GM23338 (cell line): Measurements from ENCODE around the gene GPR152. TPM values are rescaled to one million over a fixed set of nuclear protein-coding genes. Genes with fewer than 3 reads are reported as not detected.

Experiments used
- ATAC-seq: fragments of 200-7000 bp; cut with Tn5 transposase; 3 replicates; pipeline ENCODE4 v1.9.1; 2020
- DNase-seq: peaks from one replicate; pipeline ENCODE4 v3.0.0-alpha.2; 2015; ENCODE audit warnings: low spot score
- H2AFZ ChIP-seq: fragments of 200-600 bp; sonication (generic); 2 replicates; pipeline ENCODE4 v1.8.0; 2016; ENCODE audit warnings: antibody characterized with exemption, mild to moderate bottlenecking, moderate library complexity
- H3F3A ChIP-seq: fragments of 200-600 bp; sonication (generic); replicated peaks from 2 replicates; pipeline ENCODE4 v1.8.0; 2017; ENCODE audit warnings: antibody characterized with exemption, mixed run types, low read depth
- H3K27ac ChIP-seq: fragments of 200-600 bp; sonication (generic); 2 replicates; pipeline ENCODE4 v1.6.1; 2016; ENCODE audit warnings: low read depth
- H3K27me3 ChIP-seq: fragments of 200-600 bp; sonication (generic); 2 replicates; pipeline ENCODE4 v1.8.0; 2016; ENCODE audit warnings: mild to moderate bottlenecking, mixed run types, moderate library complexity; ENCODE audit not compliant: insufficient read depth
- H3K36me3 ChIP-seq: fragments of 200-600 bp; sonication (generic); 2 replicates; pipeline ENCODE4 v1.8.0; 2016; ENCODE audit warnings: mild to moderate bottlenecking; ENCODE audit not compliant: insufficient read depth
- H3K4me1 ChIP-seq: fragments of 200-600 bp; sonication (generic); 2 replicates; pipeline ENCODE4 v1.8.0; 2016; ENCODE audit warnings: mild to moderate bottlenecking, moderate library complexity; ENCODE audit not compliant: insufficient read depth
- H3K4me2 ChIP-seq: fragments of 200-600 bp; sonication (generic); 2 replicates; pipeline ENCODE4 v1.7.1; 2017; ENCODE audit warnings: mixed run types
- H3K4me3 ChIP-seq: fragments of 200-600 bp; sonication (generic); 2 replicates; pipeline ENCODE4 v1.6.1; 2016; ENCODE audit warnings: mixed run types
- H3K79me2 ChIP-seq: fragments of 200-600 bp; sonication (generic); replicated peaks from 2 replicates; pipeline ENCODE4 v1.8.0; 2017; ENCODE audit warnings: mild to moderate bottlenecking; ENCODE audit not compliant: insufficient read depth
- H3K9me2 ChIP-seq: fragments of 200-600 bp; sonication (generic); 2 replicates; pipeline ENCODE4 v1.8.0; 2017; ENCODE audit not compliant: insufficient read depth
- H4K20me1 ChIP-seq: fragments of 200-600 bp; sonication (generic); replicated peaks from 2 replicates; pipeline ENCODE4 v1.8.0; 2017; ENCODE audit warnings: mild to moderate bottlenecking; ENCODE audit not compliant: insufficient read depth
- H3K27ac Mint-ChIP-seq: 2 replicates; pipeline ENCODE4 v1.8.0; 2020; ENCODE audit warnings: inconsistent platforms, mild to moderate bottlenecking, moderate library complexity, mixed read lengths
- H3K27me3 Mint-ChIP-seq: 3 replicates; pipeline ENCODE4 v1.8.0; 2022; ENCODE audit warnings: low read depth, mild to moderate bottlenecking, moderate library complexity, mixed read lengths, inconsistent platforms; ENCODE audit not compliant: insufficient read depth, poor library complexity
- H3K36me3 Mint-ChIP-seq: 3 replicates; pipeline ENCODE4 v1.8.0; 2021; ENCODE audit warnings: low read depth, mild to moderate bottlenecking, inconsistent platforms, moderate library complexity, mixed read lengths
- H3K4me1 Mint-ChIP-seq: 3 replicates; pipeline ENCODE4 v1.8.0; 2020; ENCODE audit warnings: mild to moderate bottlenecking, inconsistent platforms, mixed read lengths
- H3K4me3 Mint-ChIP-seq: 3 replicates; pipeline ENCODE4 v1.8.0; 2021; ENCODE audit warnings: moderate library complexity, mild to moderate bottlenecking, inconsistent platforms, mixed read lengths
- H3K9me3 Mint-ChIP-seq: 3 replicates; pipeline ENCODE4 v1.8.0; 2020; ENCODE audit warnings: moderate library complexity, mild to moderate bottlenecking, inconsistent platforms, mixed read lengths
- CREB1 ChIP-seq: fragments of 250-450 bp; sonication (Bioruptor Pico); IDR thresholded peaks from 2 replicates; pipeline ENCODE4 v1.5.0; 2020; ENCODE audit warnings: low read depth, mild to moderate bottlenecking, moderate library complexity
- ETS1 ChIP-seq: IDR thresholded peaks from 2 replicates; pipeline ENCODE4 v1.6.1; 2016; ENCODE audit warnings: antibody characterized with exemption
- EZH2 ChIP-seq: fragments of 200-600 bp; sonication (generic); IDR thresholded peaks from one replicate; pipeline ENCODE4 v1.8.0; 2017; ENCODE audit warnings: antibody characterized with exemption, mild to moderate bottlenecking, low read depth; ENCODE audit not compliant: unreplicated experiment
- EZH2phosphoT487 ChIP-seq: fragments of 200-600 bp; sonication (generic); IDR thresholded peaks from one replicate; pipeline ENCODE4 v1.8.1; 2018; ENCODE audit warnings: antibody characterized with exemption; ENCODE audit not compliant: unreplicated experiment
- JUNB ChIP-seq: IDR thresholded peaks from one replicate; pipeline ENCODE4 v1.6.1; 2016; ENCODE audit warnings: antibody characterized with exemption; ENCODE audit not compliant: unreplicated experiment
- NANOG ChIP-seq: IDR thresholded peaks from 2 replicates; pipeline ENCODE4 v1.6.1; 2016; ENCODE audit warnings: antibody characterized with exemption, borderline replicate concordance
- STAT1 ChIP-seq: IDR thresholded peaks from one replicate; pipeline ENCODE4 v1.6.1; 2016; ENCODE audit warnings: antibody characterized with exemption; ENCODE audit not compliant: unreplicated experiment
- ZNF331 ChIP-seq: fragments of 250-450 bp; sonication (Bioruptor Pico); IDR thresholded peaks from 2 replicates; pipeline ENCODE4 v1.5.0; 2020; ENCODE audit warnings: low read depth, mild to moderate bottlenecking, moderate library complexity
- polyA plus RNA-seq: library from polyadenylated mRNA; unstranded; fragments of >200 nt; fragmentation: Nextera tagmentation; extraction: Ambion mirVana; gene quantifications from 2 replicates; pipeline ENCODE4 v1.2.1, GENCODE V29; 2016
- total RNA-seq: library from RNA; depleted of rRNA; stranded (reverse); fragments of >200 nt; shearing (Covaris generic); gene quantifications from 2 replicates; pipeline ENCODE4 v1.2.3, GENCODE V29; 2014
- TF ChIP-seq, protein P1 (sequence below): fragments of 250-450 bp; sonication (Bioruptor Pico); IDR thresholded peaks from 2 replicates; pipeline ENCODE4 v1.5.0; 2020; ENCODE audit warnings: mild to moderate bottlenecking, moderate library complexity
- TF ChIP-seq, protein P2 (sequence below): IDR thresholded peaks from one replicate; pipeline ENCODE4 v1.6.1; 2018; ENCODE audit warnings: antibody characterized with exemption; ENCODE audit not compliant: unreplicated experiment

Gene GPR152
- total and polyA plus RNA-seq, 2 experiments from 2014 or later: not detected

DNA sequence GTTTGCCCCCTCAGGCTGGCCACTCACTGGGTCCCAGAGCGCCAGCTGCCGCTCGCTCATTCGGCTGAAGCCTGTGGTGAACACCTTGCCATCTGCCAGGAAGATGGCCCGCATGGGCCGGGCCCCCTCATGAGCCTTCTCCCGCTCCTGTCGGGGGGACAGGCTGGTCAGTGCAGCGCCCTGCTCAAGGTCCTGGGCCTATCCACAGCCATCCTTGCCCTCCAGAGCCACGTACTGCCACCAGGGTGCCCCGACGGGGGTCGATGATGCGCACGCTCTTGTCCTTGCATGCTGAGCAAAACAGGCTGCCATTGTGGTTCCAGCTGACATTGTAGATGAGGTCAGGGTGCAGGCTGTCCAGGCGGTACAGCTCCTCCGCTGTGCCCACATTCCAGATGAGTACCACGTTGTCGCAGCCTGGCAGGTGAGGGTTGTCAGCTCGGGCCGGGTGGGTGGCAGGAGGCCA is 11.4 kb downstream of the GPR152 start:
- H3K4me1 Mint-ChIP-seq: peaks cover 22% of the 10 kb centered on the region

GRCh38 chr11:67440229-67441097 is 12.1 kb downstream of the GPR152 start:
- H4K20me1 ChIP-seq: no peaks in the 10 kb centered on the region
- H3K9me3 Mint-ChIP-seq: no peaks in the 10 kb centered on the region
- 0 out of 2 replicates have a peak, but pooled peaks cover 16% of the 10 kb centered on the region for H3F3A ChIP-seq
- no peak overlapping the region for H3K4me2 ChIP-seq
- no peaks in the 10 kb centered on the region for H3K27me3 ChIP-seq
- H3K4me1 Mint-ChIP-seq: peaks cover 25% of the 10 kb centered on the region
- H3K4me1 ChIP-seq: peaks cover 17% of the 10 kb centered on the region
- H3K27ac ChIP-seq: no peak overlapping the region
- DNase-seq (no peak), ATAC-seq (no peak)
- H3K36me3 ChIP-seq: 0 out of 2 replicates have a peak, but pooled peaks cover 3% of the 10 kb centered on the region
- no peak overlapping the region; the same call in 2 of the 3 replicates for H3K4me3 Mint-ChIP-seq
- peaks cover 26% of the 10 kb centered on the region for H3K36me3 Mint-ChIP-seq
- no peak overlapping the region for H3K27ac Mint-ChIP-seq
- no peaks in the 10 kb centered on the region for H3K9me2 ChIP-seq
- peaks cover 20% of the 10 kb centered on the region for H3K27me3 Mint-ChIP-seq
- no peaks in the 10 kb centered on the region for H3K79me2 ChIP-seq
- H3K4me3 ChIP-seq: no peak overlapping the region
- no peak overlapping the region for H2AFZ ChIP-seq
- TF ChIP-seq, protein P1, sequence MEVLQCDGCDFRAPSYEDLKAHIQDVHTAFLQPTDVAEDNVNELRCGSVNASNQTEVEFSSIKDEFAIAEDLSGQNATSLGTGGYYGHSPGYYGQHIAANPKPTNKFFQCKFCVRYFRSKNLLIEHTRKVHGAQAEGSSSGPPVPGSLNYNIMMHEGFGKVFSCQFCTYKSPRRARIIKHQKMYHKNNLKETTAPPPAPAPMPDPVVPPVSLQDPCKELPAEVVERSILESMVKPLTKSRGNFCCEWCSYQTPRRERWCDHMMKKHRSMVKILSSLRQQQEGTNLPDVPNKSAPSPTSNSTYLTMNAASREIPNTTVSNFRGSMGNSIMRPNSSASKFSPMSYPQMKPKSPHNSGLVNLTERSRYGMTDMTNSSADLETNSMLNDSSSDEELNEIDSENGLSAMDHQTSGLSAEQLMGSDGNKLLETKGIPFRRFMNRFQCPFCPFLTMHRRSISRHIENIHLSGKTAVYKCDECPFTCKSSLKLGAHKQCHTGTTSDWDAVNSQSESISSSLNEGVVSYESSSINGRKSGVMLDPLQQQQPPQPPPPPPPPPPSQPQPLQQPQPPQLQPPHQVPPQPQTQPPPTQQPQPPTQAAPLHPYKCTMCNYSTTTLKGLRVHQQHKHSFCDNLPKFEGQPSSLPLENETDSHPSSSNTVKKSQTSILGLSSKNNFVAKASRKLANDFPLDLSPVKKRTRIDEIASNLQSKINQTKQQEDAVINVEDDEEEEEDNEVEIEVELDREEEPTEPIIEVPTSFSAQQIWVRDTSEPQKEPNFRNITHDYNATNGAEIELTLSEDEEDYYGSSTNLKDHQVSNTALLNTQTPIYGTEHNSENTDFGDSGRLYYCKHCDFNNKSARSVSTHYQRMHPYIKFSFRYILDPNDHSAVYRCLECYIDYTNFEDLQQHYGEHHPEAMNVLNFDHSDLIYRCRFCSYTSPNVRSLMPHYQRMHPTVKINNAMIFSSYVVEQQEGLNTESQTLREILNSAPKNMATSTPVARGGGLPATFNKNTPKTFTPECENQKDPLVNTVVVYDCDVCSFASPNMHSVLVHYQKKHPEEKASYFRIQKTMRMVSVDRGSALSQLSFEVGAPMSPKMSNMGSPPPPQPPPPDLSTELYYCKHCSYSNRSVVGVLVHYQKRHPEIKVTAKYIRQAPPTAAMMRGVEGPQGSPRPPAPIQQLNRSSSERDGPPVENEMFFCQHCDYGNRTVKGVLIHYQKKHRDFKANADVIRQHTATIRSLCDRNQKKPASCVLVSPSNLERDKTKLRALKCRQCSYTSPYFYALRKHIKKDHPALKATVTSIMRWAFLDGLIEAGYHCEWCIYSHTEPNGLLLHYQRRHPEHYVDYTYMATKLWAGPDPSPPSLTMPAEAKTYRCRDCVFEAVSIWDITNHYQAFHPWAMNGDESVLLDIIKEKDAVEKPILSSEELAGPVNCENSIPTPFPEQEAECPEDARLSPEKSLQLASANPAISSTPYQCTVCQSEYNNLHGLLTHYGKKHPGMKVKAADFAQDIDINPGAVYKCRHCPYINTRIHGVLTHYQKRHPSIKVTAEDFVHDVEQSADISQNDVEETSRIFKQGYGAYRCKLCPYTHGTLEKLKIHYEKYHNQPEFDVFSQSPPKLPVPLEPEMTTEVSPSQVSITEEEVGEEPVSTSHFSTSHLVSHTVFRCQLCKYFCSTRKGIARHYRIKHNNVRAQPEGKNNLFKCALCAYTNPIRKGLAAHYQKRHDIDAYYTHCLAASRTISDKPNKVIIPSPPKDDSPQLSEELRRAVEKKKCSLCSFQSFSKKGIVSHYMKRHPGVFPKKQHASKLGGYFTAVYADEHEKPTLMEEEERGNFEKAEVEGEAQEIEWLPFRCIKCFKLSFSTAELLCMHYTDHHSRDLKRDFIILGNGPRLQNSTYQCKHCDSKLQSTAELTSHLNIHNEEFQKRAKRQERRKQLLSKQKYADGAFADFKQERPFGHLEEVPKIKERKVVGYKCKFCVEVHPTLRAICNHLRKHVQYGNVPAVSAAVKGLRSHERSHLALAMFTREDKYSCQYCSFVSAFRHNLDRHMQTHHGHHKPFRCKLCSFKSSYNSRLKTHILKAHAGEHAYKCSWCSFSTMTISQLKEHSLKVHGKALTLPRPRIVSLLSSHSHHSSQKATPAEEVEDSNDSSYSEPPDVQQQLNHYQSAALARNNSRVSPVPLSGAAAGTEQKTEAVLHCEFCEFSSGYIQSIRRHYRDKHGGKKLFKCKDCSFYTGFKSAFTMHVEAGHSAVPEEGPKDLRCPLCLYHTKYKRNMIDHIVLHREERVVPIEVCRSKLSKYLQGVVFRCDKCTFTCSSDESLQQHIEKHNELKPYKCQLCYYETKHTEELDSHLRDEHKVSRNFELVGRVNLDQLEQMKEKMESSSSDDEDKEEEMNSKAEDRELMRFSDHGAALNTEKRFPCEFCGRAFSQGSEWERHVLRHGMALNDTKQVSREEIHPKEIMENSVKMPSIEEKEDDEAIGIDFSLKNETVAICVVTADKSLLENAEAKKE (CRISPR knock-in tag): no peak

More for the DNA sequence above, 11.4 kb downstream of the GPR152 start:
- peaks cover 25% of the 10 kb centered on the region for H3K36me3 Mint-ChIP-seq
- Histone ChIP-seq H3K4me3 (no peak overlapping the region), H3K9me2 (no peaks in the 10 kb centered on the region), H4K20me1 (no peaks in the 10 kb centered on the region), H3K27ac (no peak overlapping the region), H3K27me3 (no peaks in the 10 kb centered on the region), H3K36me3 (0 out of 2 replicates have a peak, but pooled peaks cover 3% of the 10 kb centered on the region), H3K79me2 (no peaks in the 10 kb centered on the region), H3F3A (0 out of 2 replicates have a peak, but pooled peaks cover 16% of the 10 kb centered on the region), H2AFZ (no peak overlapping the region), H3K4me1 (peaks cover 17% of the 10 kb centered on the region), H3K4me2 (no peak overlapping the region)
- no peak for DNase-seq
- H3K4me3 Mint-ChIP-seq: no peak overlapping the region
- no peaks in the 10 kb centered on the region for H3K9me3 Mint-ChIP-seq
- peaks cover 20% of the 10 kb centered on the region for H3K27me3 Mint-ChIP-seq
- TF ChIP-seq EZH2 (no peak), NANOG (no peak), EZH2phosphoT487 (no peak), ZNF331 (CRISPR knock-in tag) (no peak), STAT1 (no peak), ETS1 (no peak), JUNB (no peak), CREB1 (CRISPR knock-in tag) (no peak)
- TF ChIP-seq, protein P2, sequence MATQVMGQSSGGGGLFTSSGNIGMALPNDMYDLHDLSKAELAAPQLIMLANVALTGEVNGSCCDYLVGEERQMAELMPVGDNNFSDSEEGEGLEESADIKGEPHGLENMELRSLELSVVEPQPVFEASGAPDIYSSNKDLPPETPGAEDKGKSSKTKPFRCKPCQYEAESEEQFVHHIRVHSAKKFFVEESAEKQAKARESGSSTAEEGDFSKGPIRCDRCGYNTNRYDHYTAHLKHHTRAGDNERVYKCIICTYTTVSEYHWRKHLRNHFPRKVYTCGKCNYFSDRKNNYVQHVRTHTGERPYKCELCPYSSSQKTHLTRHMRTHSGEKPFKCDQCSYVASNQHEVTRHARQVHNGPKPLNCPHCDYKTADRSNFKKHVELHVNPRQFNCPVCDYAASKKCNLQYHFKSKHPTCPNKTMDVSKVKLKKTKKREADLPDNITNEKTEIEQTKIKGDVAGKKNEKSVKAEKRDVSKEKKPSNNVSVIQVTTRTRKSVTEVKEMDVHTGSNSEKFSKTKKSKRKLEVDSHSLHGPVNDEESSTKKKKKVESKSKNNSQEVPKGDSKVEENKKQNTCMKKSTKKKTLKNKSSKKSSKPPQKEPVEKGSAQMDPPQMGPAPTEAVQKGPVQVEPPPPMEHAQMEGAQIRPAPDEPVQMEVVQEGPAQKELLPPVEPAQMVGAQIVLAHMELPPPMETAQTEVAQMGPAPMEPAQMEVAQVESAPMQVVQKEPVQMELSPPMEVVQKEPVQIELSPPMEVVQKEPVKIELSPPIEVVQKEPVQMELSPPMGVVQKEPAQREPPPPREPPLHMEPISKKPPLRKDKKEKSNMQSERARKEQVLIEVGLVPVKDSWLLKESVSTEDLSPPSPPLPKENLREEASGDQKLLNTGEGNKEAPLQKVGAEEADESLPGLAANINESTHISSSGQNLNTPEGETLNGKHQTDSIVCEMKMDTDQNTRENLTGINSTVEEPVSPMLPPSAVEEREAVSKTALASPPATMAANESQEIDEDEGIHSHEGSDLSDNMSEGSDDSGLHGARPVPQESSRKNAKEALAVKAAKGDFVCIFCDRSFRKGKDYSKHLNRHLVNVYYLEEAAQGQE: no peak
- ATAC-seq: no peak
- no peak overlapping the region for H3K27ac Mint-ChIP-seq
